Lung (tissue), 12 donors: ENCODE data around the gene IFIH1. TPM values are rescaled to one million over a fixed set of nuclear protein-coding genes. Genes with fewer than 3 reads are reported as not detected.

Experiments
- ATAC-seq: fragments of 200-7000 bp; cut with Tn5 transposase; one replicate; pipeline ENCODE4 v1.9.1; 2020; ENCODE audit warnings: moderate number of reproducible peaks; ENCODE audit not compliant: insufficient read depth, low FRiP score
- DNase-seq, 3 donors: peaks; one replicate each; pipeline ENCODE4 v3.0.0-alpha.2; 2013 to 2017
- H3K27ac ChIP-seq, 2 donors: one replicate each; pipeline ENCODE4 v1.5.1; 2013; ENCODE audit warnings: mild to moderate bottlenecking in 2 of 2, moderate library complexity in 2 of 2, control low read depth in 1 of 2, inconsistent platforms in 1 of 2, low read depth in 1 of 2, low read length in 1 of 2
- H3K27me3 ChIP-seq, 3 donors: one replicate each; pipeline ENCODE4 v1.5.1; 2013; ENCODE audit warnings: low read length in 2 of 3; ENCODE audit not compliant: control insufficient read depth in 3 of 3, insufficient read depth in 3 of 3
- H3K36me3 ChIP-seq, 4 donors: one replicate each; pipeline ENCODE4 v1.5.1; 2013; ENCODE audit warnings: low read length in 4 of 4, mild to moderate bottlenecking in 1 of 4, moderate library complexity in 1 of 4; ENCODE audit not compliant: control insufficient read depth in 4 of 4, insufficient read depth in 4 of 4
- H3K4me1 ChIP-seq, 5 donors: one replicate each; pipeline ENCODE4 v1.5.1; 2013; ENCODE audit warnings: low read length in 5 of 5, mild to moderate bottlenecking in 2 of 5, moderate library complexity in 1 of 5; ENCODE audit not compliant: control insufficient read depth in 5 of 5, insufficient read depth in 5 of 5
- H3K4me3 ChIP-seq: one replicate; pipeline ENCODE4 v1.5.1; 2013; ENCODE audit warnings: mild to moderate bottlenecking, control low read depth, moderate library complexity
- H3K9ac ChIP-seq, 2 donors: one replicate each; pipeline ENCODE4 v1.5.1; 2013; ENCODE audit warnings: low read length in 2 of 2, control low read depth in 1 of 2; ENCODE audit not compliant: insufficient read depth in 1 of 2
- H3K9me3 ChIP-seq, 4 donors: one replicate each; pipeline ENCODE4 v1.5.1; 2013; ENCODE audit warnings: low read length in 3 of 4, mild to moderate bottlenecking in 1 of 4, moderate library complexity in 1 of 4; ENCODE audit not compliant: control insufficient read depth in 4 of 4, insufficient read depth in 3 of 4
- CTCF ChIP-seq: IDR thresholded peaks from 2 replicates; pipeline ENCODE4 v1.5.1; 2012; ENCODE audit warnings: mild to moderate bottlenecking; ENCODE audit errors: control extremely low read depth, extremely low read depth
- WGBS, 2 donors: extraction: QIAGEN DNeasy Blood & Tissue Kit; methylation state at CpG; one replicate each; pipeline ENCODE4 v1.1.7; 2013; 5-methylcytosine and 5-hydroxymethylcytosine counted together
- polyA plus RNA-seq, 2 donors: library from polyadenylated mRNA; stranded (reverse); fragments of 200-250 nt; gene quantifications; one replicate each; pipeline ENCODE4 v1.2.1, GENCODE V29; 2013
- total RNA-seq, 2 donors: library from RNA; depleted of rRNA in 1 of 2; stranded (reverse); fragments of >200 nt in 1 of 2; gene quantifications; one replicate each; pipeline ENCODE4 v1.2.1, GENCODE V29; 2014 to 2021
- donor health status: control.
- donor health status: control.
- donor health status: Bipolar disorder and iron deficiency.
- donor health status: healthy.
- donor health status: DM: yes; HTN: yes; CAD: no.

The IFIH1 gene
- total and polyA plus RNA-seq, 4 donors = 9.4 to 26.1 (median 20.1) TPM

- peak in 2 of 3 donors; percentile 68 to 70 for DNase-seq
- 67 to 74% methylated on average over 2 of the region's 2 CpGs for WGBS, 2 donors
- H3K9me3 ChIP-seq = no peaks in the 10 kb centered on the region
- no peak overlapping the region for H3K27ac ChIP-seq
- H3K4me3 ChIP-seq = no peak overlapping the region
- H3K4me1 ChIP-seq = peaks cover 0 to 10% (median 0%) of the 10 kb centered on the region in 5 donors
- H3K9ac ChIP-seq = no peak overlapping the region
- no peak for TF ChIP-seq CTCF
- no peaks in the 10 kb centered on the region for H3K27me3 ChIP-seq
- peaks cover 0 to 4% (median 1%) of the 10 kb centered on the region in 4 donors for H3K36me3 ChIP-seq
- ATAC-seq = no peak
These were observed 85.8 kb downstream of the IFIH1 start for GRCh38 chr2:162232671-162233070.

DNA sequence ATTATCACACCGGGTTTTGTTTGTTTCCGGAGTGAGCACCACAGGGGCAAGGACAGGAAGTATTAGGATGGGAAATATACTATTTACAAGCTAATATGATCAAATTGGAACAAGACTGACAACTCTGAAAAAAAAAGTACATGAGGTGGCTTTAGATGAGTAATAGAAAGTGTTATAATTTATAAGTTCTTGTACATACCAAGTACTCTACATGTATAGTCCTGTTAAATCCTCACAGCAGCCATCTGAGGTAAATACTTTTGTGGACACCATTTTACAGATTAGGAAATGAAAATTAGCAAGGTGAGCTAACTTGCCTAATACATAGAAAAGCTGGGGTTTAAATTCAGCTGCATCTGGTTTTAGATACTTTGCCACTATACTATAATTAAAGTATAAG lies 86.5 kb downstream of the IFIH1 start:
- no peak for DNase-seq
- ATAC-seq = no peak
- peaks cover 0 to 10% (median 0%) of the 10 kb centered on the region in 5 donors for H3K4me1 ChIP-seq
- no peaks in the 10 kb centered on the region for H3K9me3 ChIP-seq
- 58 to 75% methylated on average over 2 of the region's 2 CpGs for WGBS, 2 donors
- no peak for TF ChIP-seq CTCF
- peaks cover 0 to 4% (median 1%) of the 10 kb centered on the region in 4 donors for H3K36me3 ChIP-seq
- no peak overlapping the region for H3K27ac ChIP-seq
- no peaks in the 10 kb centered on the region for H3K27me3 ChIP-seq
- no peak overlapping the region for H3K9ac ChIP-seq
- no peak overlapping the region for H3K4me3 ChIP-seq

- no peaks in the 10 kb centered on the region for H3K9me3 ChIP-seq
- peaks cover 0 to 10% (median 0%) of the 10 kb centered on the region in 5 donors for H3K4me1 ChIP-seq
- peaks cover 0 to 3% (median 0%) of the 10 kb centered on the region in 4 donors for H3K36me3 ChIP-seq
- H3K27ac ChIP-seq = no peak overlapping the region
- 91% methylated on average over 1 of the region's 1 CpG for WGBS, 2 donors
- H3K4me3 ChIP-seq = no peak overlapping the region
- no peak for TF ChIP-seq CTCF
- H3K27me3 ChIP-seq = no peaks in the 10 kb centered on the region
- ATAC-seq (no peak), DNase-seq (no peak)
- H3K9ac ChIP-seq = no peak overlapping the region
These were observed 87.7 kb downstream of the IFIH1 start for GRCh38 chr2:162230761-162231160.

GRCh38 chr2:162226836-162227235 lies 91.6 kb downstream of the IFIH1 start:
- Histone ChIP-seq H3K4me3 (no peak overlapping the region), H3K9me3 (no peaks in the 10 kb centered on the region), H3K9ac (no peak overlapping the region), H3K27me3 (no peaks in the 10 kb centered on the region), H3K4me1 (peaks cover 0 to 7% (median 0%) of the 10 kb centered on the region in 5 donors), H3K27ac (no peak overlapping the region), H3K36me3 (peaks cover 0 to 6% (median 0%) of the 10 kb centered on the region in 4 donors)
- TF ChIP-seq CTCF = no peak
- no peak for ATAC-seq
- no peak for DNase-seq
